Amniotic epithelial cell (primary cell): Measurements from ENCODE around the gene VMP1.
"Not testable (repeated sequence)": the region's sequence is repeated elsewhere in the genome, so short reads cannot be mapped to it uniquely, and the experiment has no call there.

Experiments used
- DNase-seq: peaks from one replicate; pipeline ENCODE4 v3.0.0-alpha.2; 2010; ENCODE audit warnings: low read depth

Gene VMP1

GRCh38 chr17:59812139-59812538, 104.7 kb downstream of the VMP1 start:
- no peak for DNase-seq

GRCh38 chr17:59814276-59814675, 106.8 kb downstream of the VMP1 start:
- DNase-seq: no peak

- peak; percentile 37 for DNase-seq
Observed at GRCh38 chr17:59814685-59815084, 107.2 kb downstream of the VMP1 start.

- DNase-seq: peak; percentile 80
Observed at GRCh38 chr17:59815965-59816364, 108.5 kb downstream of the VMP1 start.

- DNase-seq: peak; percentile 94
Observed at GRCh38 chr17:59825533-59826322, 118.3 kb downstream of the VMP1 start.

- DNase-seq: no peak
Observed at GRCh38 chr17:59826706-59827453, 119.4 kb downstream of the VMP1 start.

- DNase-seq: no peak
Observed at GRCh38 chr17:59827721-59828477, 120.4 kb downstream of the VMP1 start.

GRCh38 chr17:59828478-59828760, 121.0 kb downstream of the VMP1 start:
- no peak for DNase-seq

- not testable (repeated sequence) for DNase-seq
Observed at GRCh38 chr17:59828819-59829216, 121.4 kb downstream of the VMP1 start.

GRCh38 chr17:59829217-59830006, 122.0 kb downstream of the VMP1 start:
- DNase-seq: peak; percentile 100

GRCh38 chr17:59830007-59830630, 122.7 kb downstream of the VMP1 start:
- DNase-seq: peak; percentile 51

GRCh38 chr17:59830846-59831486, 123.5 kb downstream of the VMP1 start:
- no peak for DNase-seq

- DNase-seq: peak; percentile 84
Observed at GRCh38 chr17:59832883-59833379, 125.5 kb downstream of the VMP1 start.

GRCh38 chr17:59837308-59838051, 130.0 kb downstream of the VMP1 start:
- DNase-seq: peak; percentile 100

GRCh38 chr17:59838052-59838916, 130.8 kb downstream of the VMP1 start:
- peak; percentile 64 for DNase-seq

- peak; percentile 50 for DNase-seq
Observed at GRCh38 chr17:59839651-59840328, 132.3 kb downstream of the VMP1 start.

GRCh38 chr17:59840329-59841090, 133.1 kb downstream of the VMP1 start:
- peak; percentile 47 for DNase-seq
